ENCODE measurements around the gene TMEM184A. TPM values are rescaled to one million over a fixed set of nuclear protein-coding genes. Genes with fewer than 3 reads are reported as not detected.

TMEM184A gene
- total and polyA plus RNA-seq, 2 of the 4 experiments (the other 2 are of a cell fraction): 0.36 to 1.9 TPM

DNA sequence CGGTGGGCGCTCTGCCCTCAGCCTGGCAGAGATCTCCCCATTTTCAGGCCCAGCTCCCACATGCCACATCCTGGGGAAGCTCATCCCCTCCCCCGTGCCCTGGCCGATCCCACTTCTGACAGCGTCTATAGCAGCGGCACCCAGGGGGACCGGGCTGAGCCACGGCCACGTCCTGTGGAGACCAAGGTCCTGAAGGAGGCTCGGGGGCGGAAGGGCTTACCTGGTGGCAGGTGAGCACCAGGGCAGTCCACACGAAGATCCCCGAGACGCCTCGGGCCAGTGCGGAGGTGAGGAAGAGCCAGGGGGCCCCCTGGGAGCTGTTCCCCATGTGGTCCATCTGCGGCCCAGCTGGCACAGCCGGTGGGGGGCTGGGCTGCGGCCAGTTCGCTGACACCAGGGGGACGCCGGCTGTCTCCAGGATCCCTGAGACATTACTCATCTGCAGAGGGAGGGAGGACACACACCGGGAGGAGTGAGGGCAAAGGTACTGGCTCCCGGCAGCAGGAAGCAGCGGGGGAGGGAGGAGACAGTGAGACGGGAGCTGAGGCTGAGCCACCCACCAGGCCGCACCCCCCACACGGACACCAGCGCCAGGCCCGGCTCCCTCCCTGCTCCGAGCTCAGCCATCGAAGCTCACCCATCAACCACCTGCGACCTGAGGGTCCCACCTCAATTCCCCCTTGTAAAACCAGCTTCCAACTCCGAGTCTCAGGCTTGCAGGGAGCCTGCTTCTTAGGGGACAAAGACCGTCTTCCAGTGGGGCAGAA lies 776 bp downstream of the TMEM184A start (continued):
- TF ChIP-seq BHLHE40 (IDR thresholded peaks at IDR 0.05; ENCODE audit: low read depth, low read length): 0 out of 2 replicates have a peak, but pooled peaks have one; percentile 19

DNA sequence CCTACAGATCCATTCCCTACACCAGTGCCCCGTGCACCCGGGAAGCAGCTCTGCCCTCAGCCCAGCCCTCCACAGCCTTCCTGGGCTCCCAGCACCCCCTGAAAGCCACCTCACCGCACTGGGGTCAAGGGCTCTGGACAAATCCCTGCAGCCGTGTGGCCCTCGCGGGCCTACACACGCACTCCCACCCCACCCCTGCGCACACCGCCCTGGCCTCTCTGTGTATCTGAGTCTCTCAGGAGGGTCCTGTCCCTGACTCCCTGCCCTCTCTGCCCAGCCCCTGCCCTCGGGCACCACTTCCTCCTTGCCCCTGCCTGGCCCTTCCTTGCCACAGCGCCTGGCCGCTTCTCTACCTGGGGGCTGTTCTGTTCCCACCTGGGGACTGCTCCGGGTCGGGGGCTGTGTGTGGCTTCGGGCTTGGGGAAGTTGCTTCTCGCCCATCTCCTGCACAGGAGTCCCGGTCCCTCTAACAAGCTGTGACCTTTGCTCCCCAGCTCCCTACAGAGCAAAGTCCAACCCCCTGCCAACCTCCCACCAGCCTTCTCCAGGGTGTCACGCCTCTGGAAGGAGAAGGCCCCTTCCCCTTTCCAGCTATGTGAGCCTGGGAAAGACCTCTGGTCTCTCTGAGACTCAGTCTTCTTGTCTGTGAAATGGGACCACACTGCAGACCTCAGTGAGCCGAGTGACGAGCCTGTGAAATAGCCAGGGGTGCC lies 1.5 kb downstream of the TMEM184A start:
- H2BK15ac ChIP-seq (ENCODE audit: low read depth, low read length): peak overlapping the region; percentile 81; the same call in 1 of the 3 replicates
- H3K4me3 ChIP-seq (ENCODE audit: insufficient read depth, low read depth, low read length): no peak overlapping the region
- peak overlapping the region; percentile 90 for H2BK120ac ChIP-seq (ENCODE audit: low read depth, low read length)
- H3K56ac ChIP-seq (ENCODE audit: extremely low read depth, insufficient read depth, low read length): peak overlapping the region; percentile 17; the same call in 1 of the 2 replicates
- no TSS peak for BruUV-seq (replicated peaks)
- ATAC-seq (ENCODE audit: low read depth): no peak
- H3K4me1 ChIP-seq (ENCODE audit: control insufficient read depth, insufficient read depth, low read length): peaks cover 14% of the 10 kb centered on the region
- H2AK9ac ChIP-seq (replicated peaks; ENCODE audit: low read depth, low read length, poor library complexity): peak overlapping the region; percentile 99
- intact Hi-C loops (cut with micrococcal nuclease): no loop called here
- no peak for DNase-seq
- peak overlapping the region; percentile 96 for H2AK5ac ChIP-seq (ENCODE audit: low read depth, low read length)
- POLR2A ChIA-PET (ENCODE audit: unreplicated experiment): no interaction called here
- H3K23ac ChIP-seq (ENCODE audit: low read depth, low read length): peak overlapping the region; percentile 72; the same call in 1 of the 2 replicates
- H3K9ac ChIP-seq (ENCODE audit: low read depth, low read length): no peak overlapping the region
- no peaks in the 10 kb centered on the region for H3K9me3 ChIP-seq (ENCODE audit: control insufficient read depth, insufficient read depth, low read length)
- 0 out of 2 replicates have a peak overlapping the region, but pooled peaks have one; percentile 1 for H3K18ac ChIP-seq (ENCODE audit: low read depth, low read length)
- 89% methylated on average over 10 of the region's 20 CpGs; no CpG with 5 or more reads in 1 of the 2 experiments for WGBS, 2 experiments (ENCODE audit: extremely low coverage in 2 of 2, insufficient read length in 1 of 2)
- H4K20me1 ChIP-seq (ENCODE audit: insufficient read depth, low read length): no peaks in the 10 kb centered on the region
- H3K36me3 ChIP-seq (ENCODE audit: control insufficient read depth, insufficient read depth, low read length): no peaks in the 10 kb centered on the region
- dilution Hi-C loops (cut with HindIII; ENCODE audit: low sequenced_read_pairs, unreplicated experiment): no loop called here
- H3K4ac ChIP-seq (ENCODE audit: low read depth, low read length): peak overlapping the region; percentile 92
- peaks cover 11% of the 10 kb centered on the region for H3K9me1 ChIP-seq (ENCODE audit: insufficient read depth, low read length)
- peak overlapping the region; percentile 40; the same call in 1 of the 2 replicates for H4K5ac ChIP-seq (ENCODE audit: low read depth, low read length)
- no peak overlapping the region; the same call in 1 of the 2 replicates for H3K27ac ChIP-seq (ENCODE audit: insufficient read depth, low read length)
- H3K79me1 ChIP-seq (ENCODE audit: low read depth in 1 of 2, low read length in 2 of 2): peaks cover 0 to 14% of the 10 kb centered on the region in 2 experiments; a peak in 1 of 4 replicates
- peak overlapping the region; percentile 70 to 93 for H4K8ac ChIP-seq (ENCODE audit: low read depth in 2 of 2, low read length in 2 of 2)
- peak overlapping the region; percentile 82 for H2BK20ac ChIP-seq (ENCODE audit: low read depth, low read length)
- H2AFZ ChIP-seq (replicated peaks; ENCODE audit: low read length, poor library complexity): peak overlapping the region; percentile 94
- peak overlapping the region; percentile 74; the same call in 1 of the 2 replicates for H3K14ac ChIP-seq (replicated peaks; ENCODE audit: low read depth, low read length)
- peak overlapping the region; percentile 82 for H2BK5ac ChIP-seq (ENCODE audit: low read depth, low read length, poor library complexity, severe bottlenecking)
- in situ Hi-C loops (cut with MboI; ENCODE audit: low sequenced_read_pairs): no loop called here
- CTCF ChIA-PET: no interaction called here
- no peaks in the 10 kb centered on the region for H3K27me3 ChIP-seq (ENCODE audit: control insufficient read depth, insufficient read depth, low read length)
- H4K91ac ChIP-seq (ENCODE audit: insufficient read depth, low read depth, low read length): peak overlapping the region; percentile 81
- no peak overlapping the region for H3K4me2 ChIP-seq (ENCODE audit: low read depth, low read length)
- no peak for TF ChIP-seq POLR2A (IDR thresholded peaks at IDR 0.05; ENCODE audit: low read depth, low read length)
- TF ChIP-seq NFE2L2 (IDR thresholded peaks at IDR 0.05; ENCODE audit: low read depth, low read length): no peak
- no peak for TF ChIP-seq RFX5 (IDR thresholded peaks at IDR 0.05; ENCODE audit: low read depth, low read length)
- TF ChIP-seq, protein P1, sequence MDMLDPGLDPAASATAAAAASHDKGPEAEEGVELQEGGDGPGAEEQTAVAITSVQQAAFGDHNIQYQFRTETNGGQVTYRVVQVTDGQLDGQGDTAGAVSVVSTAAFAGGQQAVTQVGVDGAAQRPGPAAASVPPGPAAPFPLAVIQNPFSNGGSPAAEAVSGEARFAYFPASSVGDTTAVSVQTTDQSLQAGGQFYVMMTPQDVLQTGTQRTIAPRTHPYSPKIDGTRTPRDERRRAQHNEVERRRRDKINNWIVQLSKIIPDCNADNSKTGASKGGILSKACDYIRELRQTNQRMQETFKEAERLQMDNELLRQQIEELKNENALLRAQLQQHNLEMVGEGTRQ (IDR thresholded peaks at IDR 0.05; ENCODE audit: low read depth, low read length): no peak
- TF ChIP-seq RCOR1 (IDR thresholded peaks at IDR 0.05; ENCODE audit: insufficient replicate concordance, low read length): no peak
- TF ChIP-seq, protein P2, sequence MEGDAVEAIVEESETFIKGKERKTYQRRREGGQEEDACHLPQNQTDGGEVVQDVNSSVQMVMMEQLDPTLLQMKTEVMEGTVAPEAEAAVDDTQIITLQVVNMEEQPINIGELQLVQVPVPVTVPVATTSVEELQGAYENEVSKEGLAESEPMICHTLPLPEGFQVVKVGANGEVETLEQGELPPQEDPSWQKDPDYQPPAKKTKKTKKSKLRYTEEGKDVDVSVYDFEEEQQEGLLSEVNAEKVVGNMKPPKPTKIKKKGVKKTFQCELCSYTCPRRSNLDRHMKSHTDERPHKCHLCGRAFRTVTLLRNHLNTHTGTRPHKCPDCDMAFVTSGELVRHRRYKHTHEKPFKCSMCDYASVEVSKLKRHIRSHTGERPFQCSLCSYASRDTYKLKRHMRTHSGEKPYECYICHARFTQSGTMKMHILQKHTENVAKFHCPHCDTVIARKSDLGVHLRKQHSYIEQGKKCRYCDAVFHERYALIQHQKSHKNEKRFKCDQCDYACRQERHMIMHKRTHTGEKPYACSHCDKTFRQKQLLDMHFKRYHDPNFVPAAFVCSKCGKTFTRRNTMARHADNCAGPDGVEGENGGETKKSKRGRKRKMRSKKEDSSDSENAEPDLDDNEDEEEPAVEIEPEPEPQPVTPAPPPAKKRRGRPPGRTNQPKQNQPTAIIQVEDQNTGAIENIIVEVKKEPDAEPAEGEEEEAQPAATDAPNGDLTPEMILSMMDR (conservative IDR thresholded peaks at IDR 0.05; ENCODE audit: low read depth, low read length): no peak
- no peak for TF ChIP-seq MAFK (IDR thresholded peaks at IDR 0.05; ENCODE audit: low read depth, low read length)
- TF ChIP-seq, protein P3, sequence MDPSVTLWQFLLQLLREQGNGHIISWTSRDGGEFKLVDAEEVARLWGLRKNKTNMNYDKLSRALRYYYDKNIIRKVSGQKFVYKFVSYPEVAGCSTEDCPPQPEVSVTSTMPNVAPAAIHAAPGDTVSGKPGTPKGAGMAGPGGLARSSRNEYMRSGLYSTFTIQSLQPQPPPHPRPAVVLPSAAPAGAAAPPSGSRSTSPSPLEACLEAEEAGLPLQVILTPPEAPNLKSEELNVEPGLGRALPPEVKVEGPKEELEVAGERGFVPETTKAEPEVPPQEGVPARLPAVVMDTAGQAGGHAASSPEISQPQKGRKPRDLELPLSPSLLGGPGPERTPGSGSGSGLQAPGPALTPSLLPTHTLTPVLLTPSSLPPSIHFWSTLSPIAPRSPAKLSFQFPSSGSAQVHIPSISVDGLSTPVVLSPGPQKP (IDR thresholded peaks at IDR 0.05; ENCODE audit: borderline replicate concordance, low read depth, low read length): no peak
- TF ChIP-seq RAD21 (IDR thresholded peaks at IDR 0.05; ENCODE audit: low read length): no peak
